Cardiac muscle cell (in vitro differentiated cells and primary cell): ENCODE results near the gene LRRC37B. TPM values are rescaled to one million over a fixed set of nuclear protein-coding genes. Genes with fewer than 3 reads are reported as not detected.
"Not testable (repeated sequence)": the region's sequence is repeated elsewhere in the genome, so short reads cannot be mapped to it uniquely, and the experiment has no call there.

Source experiments
- DNase-seq, 2 donors: peaks; one replicate each; pipeline versions ENCODE4 v3.0.0 to v3.0.0-alpha.2; 2010 to 2017; ENCODE audit warnings: low read depth in 1 of 2, low spot score in 1 of 2
- H3K27ac ChIP-seq: fragments of 200-600 bp; sonication (generic); 2 replicates; pipeline ENCODE4 v1.5.1; 2016
- H3K27me3 ChIP-seq: fragments of 200-600 bp; sonication (generic); 2 replicates; pipeline ENCODE4 v1.6.0; 2016; ENCODE audit warnings: control low read depth
- H3K36me3 ChIP-seq: fragments of 200-600 bp; sonication (generic); 2 replicates; pipeline ENCODE4 v1.5.1; 2016; ENCODE audit warnings: control low read depth
- H3K4me1 ChIP-seq: fragments of 200-600 bp; sonication (generic); 2 replicates; pipeline ENCODE4 v1.8.1; 2017; ENCODE audit warnings: low read depth, mild to moderate bottlenecking, mixed run types
- H3K4me3 ChIP-seq: fragments of 200-600 bp; sonication (generic); 2 replicates; pipeline ENCODE4 v1.5.1; 2016; ENCODE audit warnings: mild to moderate bottlenecking
- H3K9me3 ChIP-seq: fragments of 200-600 bp; sonication (generic); 2 replicates; pipeline ENCODE4 v1.5.1; 2017; ENCODE audit warnings: low read depth, mild to moderate bottlenecking, control low read depth
- polyA plus RNA-seq: library from polyadenylated mRNA; unstranded; fragments of >200 nt; fragmentation: Nextera tagmentation; extraction: Ambion mirVana; gene quantifications from 2 replicates; pipeline ENCODE4 v1.2.1, GENCODE V29; 2016
- total RNA-seq: library from RNA; depleted of rRNA; stranded (reverse); fragments of >200 nt; gene quantifications from 2 replicates; pipeline ENCODE4 v1.2.3, GENCODE V29; 2016
- TF ChIP-seq, protein P1 (sequence below): IDR thresholded peaks from 2 replicates; pipeline ENCODE4 v1.5.1; 2012; ENCODE audit warnings: low read depth, mild to moderate bottlenecking, low read length

Gene LRRC37B
- total and polyA plus RNA-seq, 2 experiments from 2014 or later = 9.5 to 16.3 TPM

DNA sequence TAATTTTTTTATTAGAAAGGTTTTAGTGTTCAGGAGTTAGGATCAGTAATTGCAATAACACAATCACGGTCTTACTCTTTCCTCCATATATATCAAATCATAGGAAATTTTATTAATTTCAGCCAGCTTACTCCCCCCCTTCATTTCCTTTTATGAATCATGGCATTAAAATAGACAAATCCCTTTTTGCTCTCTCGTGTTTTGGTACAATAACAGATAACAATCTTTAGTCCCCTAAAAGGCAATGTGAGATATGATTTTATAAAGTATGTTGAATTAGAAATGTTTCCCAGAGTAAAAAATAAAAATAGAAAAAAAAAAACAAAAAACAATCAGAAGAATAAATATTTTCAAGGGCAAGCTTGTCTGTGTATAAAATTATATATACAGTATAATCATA is 92.5 kb downstream of the LRRC37B start:
- Histone ChIP-seq H3K27me3 (no peaks in the 10 kb centered on the region), H3K4me3 (no peak overlapping the region), H3K9me3 (no peaks in the 10 kb centered on the region), H3K27ac (no peak overlapping the region), H3K36me3 (no peaks in the 10 kb centered on the region), H3K4me1 (no peaks in the 10 kb centered on the region)
- TF ChIP-seq, protein P1, sequence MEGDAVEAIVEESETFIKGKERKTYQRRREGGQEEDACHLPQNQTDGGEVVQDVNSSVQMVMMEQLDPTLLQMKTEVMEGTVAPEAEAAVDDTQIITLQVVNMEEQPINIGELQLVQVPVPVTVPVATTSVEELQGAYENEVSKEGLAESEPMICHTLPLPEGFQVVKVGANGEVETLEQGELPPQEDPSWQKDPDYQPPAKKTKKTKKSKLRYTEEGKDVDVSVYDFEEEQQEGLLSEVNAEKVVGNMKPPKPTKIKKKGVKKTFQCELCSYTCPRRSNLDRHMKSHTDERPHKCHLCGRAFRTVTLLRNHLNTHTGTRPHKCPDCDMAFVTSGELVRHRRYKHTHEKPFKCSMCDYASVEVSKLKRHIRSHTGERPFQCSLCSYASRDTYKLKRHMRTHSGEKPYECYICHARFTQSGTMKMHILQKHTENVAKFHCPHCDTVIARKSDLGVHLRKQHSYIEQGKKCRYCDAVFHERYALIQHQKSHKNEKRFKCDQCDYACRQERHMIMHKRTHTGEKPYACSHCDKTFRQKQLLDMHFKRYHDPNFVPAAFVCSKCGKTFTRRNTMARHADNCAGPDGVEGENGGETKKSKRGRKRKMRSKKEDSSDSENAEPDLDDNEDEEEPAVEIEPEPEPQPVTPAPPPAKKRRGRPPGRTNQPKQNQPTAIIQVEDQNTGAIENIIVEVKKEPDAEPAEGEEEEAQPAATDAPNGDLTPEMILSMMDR = no peak
- no peak for DNase-seq

DNA sequence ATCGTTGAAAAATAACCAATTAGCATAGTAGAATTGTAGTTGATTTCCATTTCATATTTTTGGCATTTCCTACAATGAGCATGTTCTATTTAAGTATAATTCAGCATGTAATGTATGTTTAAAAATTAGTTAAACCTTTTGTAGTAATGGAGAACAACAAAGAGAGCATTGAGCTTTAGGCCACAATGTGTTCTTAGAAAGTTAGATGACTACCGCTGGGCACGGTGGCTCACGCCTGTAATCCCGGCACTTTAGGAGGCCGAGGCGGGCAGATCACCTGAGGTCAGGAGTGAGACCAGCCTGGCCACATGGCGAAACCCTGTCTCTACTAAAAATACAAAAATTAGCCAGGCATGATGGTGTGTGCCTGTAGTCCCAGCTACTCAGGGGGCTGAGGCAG is 93.1 kb downstream of the LRRC37B start:
- not testable (repeated sequence) for H3K4me1 ChIP-seq

DNA sequence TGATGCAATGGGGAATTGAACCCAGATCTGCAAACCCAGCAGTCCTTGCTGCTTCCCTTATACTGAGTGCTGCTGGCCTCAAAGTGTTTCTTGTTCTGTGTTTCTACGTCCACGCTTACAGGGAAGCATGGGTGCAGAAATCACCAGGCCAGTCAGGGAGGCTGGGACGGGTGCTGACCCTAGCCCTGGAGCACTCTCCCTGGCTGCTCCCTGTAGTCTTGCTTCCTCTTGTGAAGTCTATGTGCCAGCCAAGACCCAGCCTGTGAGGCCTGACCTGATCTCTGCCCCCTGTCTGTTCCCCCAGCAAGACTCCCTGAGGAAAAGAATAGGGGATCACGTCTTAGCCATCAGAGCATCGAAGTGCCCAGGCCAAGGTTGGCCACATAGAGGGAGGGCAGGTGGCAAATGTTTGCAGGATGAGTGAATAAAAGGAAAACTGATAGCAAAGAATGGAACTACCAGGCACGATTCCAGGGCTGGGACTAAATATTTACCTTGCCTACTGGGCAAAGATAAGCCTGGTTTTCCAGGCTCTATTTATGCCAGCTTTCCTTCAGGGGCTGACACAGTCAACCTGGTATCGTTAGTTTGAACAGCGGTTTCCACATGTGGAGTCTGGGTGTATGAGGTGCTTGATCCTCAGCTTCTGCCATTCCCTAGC is 93.9 kb downstream of the LRRC37B start:
- H3K4me1 ChIP-seq = no peaks in the 10 kb centered on the region
- DNase-seq = no peak
- no peaks in the 10 kb centered on the region for H3K9me3 ChIP-seq
- TF ChIP-seq, protein P1 = no peak
- H3K27me3 ChIP-seq = no peaks in the 10 kb centered on the region
- H3K36me3 ChIP-seq = no peaks in the 10 kb centered on the region
- H3K27ac ChIP-seq = no peak overlapping the region
- H3K4me3 ChIP-seq = no peak overlapping the region

More for the DNA sequence above, 93.1 kb downstream of the LRRC37B start:
- H3K36me3 ChIP-seq, H3K9me3 ChIP-seq, H3K27me3 ChIP-seq, H3K27ac ChIP-seq, H3K4me3 ChIP-seq, DNase-seq: not testable (repeated sequence)

DNA sequence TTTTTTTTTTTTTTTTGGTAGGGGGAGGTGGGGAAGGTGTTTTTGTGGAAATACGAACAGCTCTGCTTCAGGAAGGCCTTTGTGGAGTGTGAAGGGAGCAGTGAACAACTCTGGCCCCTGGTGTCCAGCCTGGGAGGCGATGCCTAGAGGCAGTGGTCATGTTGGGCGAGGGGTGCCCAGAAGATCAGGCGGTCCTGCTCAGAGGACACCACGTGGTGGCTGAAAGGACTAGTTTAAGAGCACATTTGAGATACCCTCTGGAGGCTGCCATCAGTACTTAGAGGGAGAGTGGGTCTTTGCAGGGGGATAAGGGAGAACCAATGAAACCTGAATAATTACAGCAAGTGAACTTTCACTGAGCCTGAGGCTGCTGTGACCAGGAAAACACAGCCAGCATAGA is 95.0 kb downstream of the LRRC37B start:
- no peak overlapping the region for H3K27ac ChIP-seq
- no peaks in the 10 kb centered on the region for H3K4me1 ChIP-seq
- no peak for DNase-seq
- no peaks in the 10 kb centered on the region for H3K9me3 ChIP-seq
- H3K27me3 ChIP-seq = no peaks in the 10 kb centered on the region
- TF ChIP-seq, protein P1 = no peak
- no peak overlapping the region for H3K4me3 ChIP-seq
- H3K36me3 ChIP-seq = no peaks in the 10 kb centered on the region

DNA sequence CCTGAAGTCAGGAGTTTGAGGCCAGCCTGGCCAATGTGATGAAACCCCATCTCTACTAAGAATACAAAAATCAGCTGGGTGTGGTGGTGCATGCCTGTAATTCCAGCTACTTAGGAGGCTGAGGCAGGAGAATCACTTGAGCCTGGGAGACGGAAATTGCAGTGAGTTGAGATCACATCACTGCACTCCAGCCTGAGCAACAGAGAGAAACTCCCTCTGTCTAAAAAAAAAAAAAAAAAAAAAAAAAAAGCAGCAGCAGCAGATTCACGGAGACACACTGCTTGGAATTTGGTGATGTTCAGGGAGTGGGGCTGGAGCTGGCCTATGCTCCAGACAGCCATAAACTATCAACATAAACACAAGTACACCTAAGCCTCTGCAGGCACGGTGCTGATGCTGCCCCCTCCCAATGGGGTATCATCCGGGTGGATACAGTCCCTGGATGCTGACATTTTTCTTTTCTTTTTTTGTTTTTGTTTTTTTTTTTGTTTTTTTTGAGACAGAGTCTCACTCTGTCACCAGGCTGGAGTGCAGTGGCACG is 95.5 kb downstream of the LRRC37B start:
- TF ChIP-seq, protein P1 = no peak
- DNase-seq = no peak
- Histone ChIP-seq H3K27me3 (no peaks in the 10 kb centered on the region), H3K36me3 (no peaks in the 10 kb centered on the region), H3K27ac (no peak overlapping the region), H3K9me3 (no peaks in the 10 kb centered on the region), H3K4me1 (no peaks in the 10 kb centered on the region), H3K4me3 (no peak overlapping the region)

Other genes with a start within 250 kb of the LRRC37B start
- gene COPRS, start 148.1 kb upstream of the LRRC37B start, total RNA-seq = 66.0 and 104 TPM in 2 replicates
- 77.0 and 104 TPM in 2 replicates for gene COPRS, start 148.1 kb upstream of the LRRC37B start, polyA plus RNA-seq
- gene UTP6, start 105.7 kb upstream of the LRRC37B start, total RNA-seq = 22.4 and 35.0 TPM in 2 replicates
- gene UTP6, start 105.7 kb upstream of the LRRC37B start, polyA plus RNA-seq = 55.7 and 72.6 TPM in 2 replicates
- 6.5 and 11.8 TPM in 2 replicates for gene SUZ12, start 70.4 kb upstream of the LRRC37B start, total RNA-seq
- 16.7 and 22.6 TPM in 2 replicates for gene SUZ12, start 70.4 kb upstream of the LRRC37B start, polyA plus RNA-seq
- 33.7 and 47.1 TPM in 2 replicates for gene RHOT1, start 135.1 kb downstream of the LRRC37B start, total RNA-seq
- 62.0 and 84.9 TPM in 2 replicates for gene RHOT1, start 135.1 kb downstream of the LRRC37B start, polyA plus RNA-seq